Measurements from ENCODE around the gene LASP1NB.
"Not testable (repeated sequence)": the region's sequence is repeated elsewhere in the genome, so short reads cannot be mapped to it uniquely, and the experiment has no call there.

LASP1NB gene

DNA sequence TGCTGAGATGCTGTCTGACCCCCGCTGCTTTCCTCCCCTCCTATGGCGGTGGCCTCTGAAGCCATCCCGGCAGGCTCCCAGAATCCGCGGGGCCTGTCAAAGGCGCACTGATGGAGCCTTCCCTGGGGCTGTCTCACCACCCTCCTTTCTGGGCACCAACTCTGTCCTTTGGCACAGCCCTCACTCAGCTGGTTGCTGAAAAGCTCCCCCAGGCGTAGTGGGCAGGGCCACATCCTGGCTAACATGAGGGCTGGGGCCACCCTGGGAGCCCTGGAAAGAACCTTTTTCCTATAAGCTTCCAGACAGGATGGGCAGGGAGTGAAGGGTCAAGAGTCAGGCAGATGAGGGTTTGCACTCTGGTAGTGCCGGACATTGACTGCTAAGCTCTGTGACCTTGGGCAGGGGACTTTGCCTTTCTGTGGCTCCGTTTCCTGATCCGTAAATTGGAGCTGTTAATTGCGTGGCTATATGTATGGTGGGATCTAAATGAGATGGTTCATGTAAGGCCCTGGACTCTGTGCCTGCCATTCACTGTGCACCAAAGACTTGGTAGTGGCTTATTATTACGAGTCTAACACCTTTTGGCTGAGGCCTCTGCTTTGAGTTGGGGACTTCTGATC, 27.6 kb upstream of the LASP1NB start:
- DNase-seq, result no peak

- no peak for DNase-seq
Measured at GRCh38 chr17:38898291-38898679, 27.1 kb upstream of the LASP1NB start.

GRCh38 chr17:38898812-38899348, 26.5 kb upstream of the LASP1NB start:
- peak; percentile 65 for DNase-seq

DNA sequence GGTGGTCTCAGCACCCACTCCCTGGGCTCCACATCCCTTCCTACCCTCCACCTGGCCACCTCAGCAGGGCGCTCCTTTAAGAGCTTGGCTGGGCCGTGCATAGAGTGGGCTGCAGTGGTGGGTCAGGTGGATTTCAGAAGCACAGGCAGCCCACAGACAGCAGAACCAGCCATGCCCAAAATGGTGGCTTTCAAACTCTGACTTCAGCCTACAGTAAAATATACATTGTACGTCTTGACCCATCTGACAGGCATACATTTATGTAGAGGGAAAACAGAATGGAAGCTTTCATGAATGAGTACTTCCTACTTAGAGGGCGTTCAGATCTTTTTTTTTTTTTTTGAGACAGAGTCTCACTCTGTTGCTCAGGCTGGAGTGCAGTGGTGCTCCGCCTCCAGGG, 26.0 kb upstream of the LASP1NB start:
- DNase-seq, result no peak

GRCh38 chr17:38900978-38901656, 24.3 kb upstream of the LASP1NB start:
- DNase-seq, result no peak

DNA sequence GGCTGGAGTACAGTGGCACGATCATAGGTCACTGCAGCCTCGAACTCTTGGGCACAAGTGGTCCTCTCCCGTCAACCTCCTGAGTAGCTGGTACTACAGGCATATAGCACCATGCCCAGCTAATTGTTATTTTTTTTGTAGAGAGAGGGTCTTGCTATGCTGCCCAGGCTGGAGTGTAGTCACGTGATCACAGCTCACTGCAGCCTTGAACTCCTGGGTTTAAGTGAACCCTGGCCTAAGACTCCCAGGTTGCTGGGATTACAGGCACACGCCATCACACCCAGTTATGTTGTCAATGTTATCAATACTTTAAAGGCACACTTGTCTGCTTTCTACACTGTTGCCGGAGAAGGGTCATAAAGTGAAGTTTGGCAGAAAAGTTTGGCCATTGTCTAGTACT, 22.0 kb upstream of the LASP1NB start:
- no peak for DNase-seq

DNA sequence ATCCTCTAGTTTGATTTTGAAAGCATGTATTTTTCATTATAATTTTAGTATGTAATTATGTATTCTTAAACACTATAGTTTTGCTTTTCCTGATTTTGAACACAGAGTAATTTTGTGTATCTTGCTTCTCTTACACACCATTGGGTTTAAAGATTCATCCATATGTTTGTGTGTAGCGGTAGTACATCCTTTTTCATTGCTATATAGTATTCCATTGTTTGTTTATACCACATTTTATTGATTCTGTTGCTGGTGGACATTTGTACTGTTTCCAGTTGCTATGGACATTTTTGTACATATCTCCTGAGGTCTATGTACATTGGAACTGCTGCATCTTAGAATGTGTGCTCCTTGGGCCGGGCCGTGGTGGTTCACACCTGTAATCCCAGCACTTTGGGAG, 20.5 kb upstream of the LASP1NB start:
- no peak for DNase-seq

DNA sequence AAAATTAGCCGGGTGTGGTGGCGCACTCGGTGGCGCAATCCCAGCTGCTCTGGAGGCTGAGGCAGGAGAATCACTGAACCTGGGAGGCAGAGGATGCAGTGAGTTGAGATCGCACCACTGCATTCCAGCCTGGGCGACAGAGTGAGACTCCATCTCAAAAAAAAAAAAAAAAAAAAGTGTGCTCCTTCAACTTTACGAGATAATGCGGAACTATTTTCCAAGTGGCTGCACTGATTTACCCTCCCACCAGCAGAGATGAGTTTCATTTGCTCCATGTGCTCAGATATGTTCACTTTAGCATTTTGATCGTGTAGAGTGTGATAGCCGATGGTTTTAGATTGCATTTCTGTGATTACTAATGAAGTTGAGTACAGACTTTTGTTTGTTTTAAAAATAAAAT, 20.0 kb upstream of the LASP1NB start:
- DNase-seq, result no peak

- no peak for DNase-seq
Measured at GRCh38 chr17:38906460-38907228, 18.8 kb upstream of the LASP1NB start.

GRCh38 chr17:38907930-38908675, 17.3 kb upstream of the LASP1NB start:
- DNase-seq, result no peak

- no peak for DNase-seq
Measured at GRCh38 chr17:38908676-38909181, 16.7 kb upstream of the LASP1NB start.

DNA sequence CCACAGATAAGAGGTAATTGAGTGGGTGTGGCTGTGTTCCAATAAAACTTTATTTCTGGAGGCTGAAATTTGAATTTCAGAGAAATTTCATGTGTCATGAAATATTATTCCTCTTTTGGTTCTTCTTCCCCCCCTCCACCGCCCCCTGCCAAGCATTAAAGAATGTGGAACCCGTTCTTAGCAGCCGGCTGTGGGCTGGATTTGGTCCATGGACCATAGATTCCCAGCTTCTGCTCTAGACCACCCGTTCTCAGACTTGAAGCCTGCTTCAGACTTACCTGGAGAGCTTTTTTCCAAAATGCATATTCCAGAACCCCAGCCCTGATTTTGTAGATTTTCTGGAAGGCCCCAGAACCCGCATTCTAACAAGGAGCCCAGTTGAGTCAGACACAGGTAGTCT, 15.1 kb upstream of the LASP1NB start:
- DNase-seq, result no peak

GRCh38 chr17:38911081-38911730, 14.2 kb upstream of the LASP1NB start:
- DNase-seq, result no peak

DNA sequence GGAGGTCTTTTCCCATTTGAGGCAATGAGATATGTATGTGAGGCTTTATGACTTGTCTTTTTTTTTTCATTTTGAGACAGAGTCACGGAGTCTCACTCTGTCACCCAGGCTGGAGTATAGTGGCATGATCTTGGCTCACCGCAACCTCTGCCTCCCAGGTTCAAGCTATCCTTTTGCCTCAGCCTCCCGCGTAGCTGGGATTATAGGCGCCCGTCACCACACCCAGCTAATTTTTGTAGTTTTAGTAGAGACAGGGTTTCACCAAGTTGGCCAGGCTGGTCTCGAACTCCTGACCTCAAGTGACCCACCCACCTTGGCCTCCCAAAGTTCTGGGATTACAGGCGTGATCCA, 13.7 kb upstream of the LASP1NB start:
- DNase-seq, result not testable (repeated sequence)

DNA sequence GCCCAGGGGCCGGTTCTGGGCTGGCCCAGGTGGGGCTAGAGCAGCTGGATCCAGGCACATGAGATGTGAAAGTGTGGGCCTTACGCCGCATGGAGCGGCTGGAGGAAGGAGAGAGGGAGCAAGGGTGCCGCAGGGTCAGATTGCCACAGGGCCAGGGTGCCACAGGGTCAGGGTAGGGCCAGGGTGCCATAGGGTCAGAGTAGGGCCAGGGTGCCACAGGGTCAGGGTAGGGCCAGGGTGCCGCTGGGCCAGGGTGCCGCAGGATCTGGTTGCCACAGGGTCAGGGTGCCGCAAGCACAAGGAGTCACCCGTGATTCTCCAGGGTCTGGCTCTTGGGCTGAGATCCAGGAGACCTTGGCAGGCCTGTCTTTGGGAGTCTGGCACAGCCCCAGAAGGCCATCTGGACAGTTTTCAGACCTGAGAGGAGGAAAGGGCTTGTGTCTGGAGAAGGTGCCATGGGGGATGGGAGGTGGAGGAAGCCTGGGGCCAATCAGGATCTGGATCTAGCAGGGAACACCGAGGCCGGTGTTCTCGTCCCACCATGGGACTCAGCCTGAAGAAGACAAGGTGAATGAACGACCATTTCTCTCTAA, 13.1 kb upstream of the LASP1NB start:
- no peak for DNase-seq

DNA sequence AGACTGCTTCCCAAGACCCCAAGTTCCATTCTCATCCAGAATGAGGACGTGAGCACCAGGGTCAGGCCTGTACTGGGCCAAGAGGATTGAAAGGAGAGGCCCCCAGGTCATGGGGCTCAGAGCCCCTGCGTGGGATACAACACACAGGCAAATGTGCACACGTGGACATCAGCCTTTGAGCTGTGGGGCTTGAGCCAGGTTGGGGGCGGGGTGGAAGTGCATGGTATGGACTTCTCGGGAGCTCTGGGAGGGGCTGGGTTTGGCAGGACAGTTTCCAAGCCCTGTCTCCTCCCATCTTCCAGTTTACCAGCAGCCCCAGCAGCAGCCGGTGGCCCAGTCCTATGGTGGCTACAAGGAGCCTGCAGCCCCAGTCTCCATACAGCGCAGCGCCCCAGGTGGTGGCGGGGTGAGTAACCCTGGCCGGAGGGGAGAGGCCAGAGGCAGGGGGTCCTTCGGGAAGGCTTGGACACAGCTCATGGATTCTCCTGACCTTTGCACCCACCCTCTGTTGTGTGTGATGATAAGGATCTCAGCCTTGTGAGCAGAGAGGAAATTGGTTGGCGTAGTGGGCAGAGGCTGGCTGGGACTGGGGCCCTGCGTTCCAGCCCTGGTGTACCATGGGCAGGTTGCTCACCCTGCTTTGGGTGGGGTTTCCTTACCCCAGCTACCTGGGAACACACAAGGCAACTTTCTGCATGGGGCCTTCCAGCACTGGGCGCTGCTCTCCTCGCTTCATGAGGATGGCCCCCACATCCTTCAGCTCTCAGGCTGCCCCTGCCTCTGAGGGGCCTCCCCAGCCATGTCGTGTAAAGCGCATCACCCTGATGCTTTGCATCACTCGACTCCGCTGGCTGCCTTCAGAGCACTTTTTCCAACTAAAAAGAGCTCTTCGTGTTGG, 10.4 kb upstream of the LASP1NB start:
- DNase-seq, result no peak

GRCh38 chr17:38915639-38915995, 9.8 kb upstream of the LASP1NB start:
- DNase-seq, result no peak

DNA sequence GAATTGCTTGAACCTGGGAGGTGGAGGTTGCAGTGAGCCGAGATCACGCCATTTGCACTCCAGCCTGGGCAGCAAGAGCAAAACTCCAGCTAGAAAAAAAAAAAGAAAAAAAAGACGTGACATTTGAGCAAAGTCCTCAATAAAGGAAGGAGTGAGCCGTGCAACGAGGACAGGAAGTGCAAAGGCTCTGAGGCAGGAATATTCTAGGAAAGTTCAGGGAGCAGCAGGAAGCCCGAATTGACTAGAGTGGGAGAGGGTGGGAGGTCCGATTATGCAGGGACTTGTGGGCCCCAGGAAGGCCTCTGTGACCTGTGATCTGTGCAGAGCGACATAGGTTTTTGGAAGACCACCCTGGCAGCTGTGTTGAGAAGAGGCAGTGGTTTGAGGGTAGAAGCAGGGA, 8.6 kb upstream of the LASP1NB start:
- DNase-seq, result no peak

GRCh38 chr17:38917259-38917658, 8.2 kb upstream of the LASP1NB start:
- DNase-seq, result no peak

DNA sequence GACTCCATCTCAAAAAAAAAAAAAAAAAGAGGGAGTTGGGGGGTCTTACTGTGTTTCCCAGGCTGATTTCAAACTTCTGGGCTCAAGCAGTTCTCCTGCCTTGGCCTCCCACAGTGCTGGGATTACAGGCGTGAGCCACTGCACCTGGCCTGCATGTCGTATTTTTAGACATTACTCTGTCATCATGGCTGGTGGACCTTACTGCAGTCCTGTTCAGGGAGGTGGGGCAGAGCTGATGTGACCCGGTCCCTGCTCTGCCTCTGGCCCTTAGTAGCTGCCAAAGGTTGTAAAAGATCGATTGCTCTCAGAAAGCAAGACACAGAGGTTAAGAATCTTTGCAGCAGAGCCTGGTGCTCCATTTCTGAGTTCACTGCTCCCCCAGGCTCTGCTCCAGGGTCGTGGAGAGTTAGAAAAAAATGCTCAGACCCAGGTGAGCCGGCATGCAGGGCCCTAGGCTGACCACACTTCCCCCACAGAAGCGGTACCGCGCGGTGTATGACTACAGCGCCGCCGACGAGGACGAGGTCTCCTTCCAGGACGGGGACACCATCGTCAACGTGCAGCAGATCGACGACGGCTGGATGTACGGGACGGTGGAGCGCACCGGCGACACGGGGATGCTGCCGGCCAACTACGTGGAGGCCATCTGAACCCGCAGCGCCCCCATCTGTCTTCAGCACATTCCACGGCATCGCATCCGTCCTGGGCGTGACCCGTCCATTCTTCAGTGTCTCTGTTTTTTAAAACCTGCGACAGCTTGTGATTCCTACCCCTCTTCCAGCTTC, 7.1 kb upstream of the LASP1NB start:
- DNase-seq, result no peak
